Neural progenitor cell (in vitro differentiated cells): ENCODE results near the gene SNTG2.

Source experiments
- EZH2 ChIP-seq: fragments of 200-600 bp; sonication (generic); IDR thresholded peaks from 2 replicates; pipeline ENCODE4 v1.6.1; 2017; ENCODE audit warnings: antibody characterized with exemption, mild to moderate bottlenecking, moderate library complexity
- EZH2phosphoT487 ChIP-seq: fragments of 200-600 bp; sonication (generic); IDR thresholded peaks from 2 replicates; pipeline ENCODE4 v1.6.1; 2017; ENCODE audit warnings: antibody characterized with exemption
- TF ChIP-seq, protein P1 (sequence below): fragments of 200-600 bp; sonication (generic); IDR thresholded peaks from 2 replicates; pipeline ENCODE4 v1.5.1; 2017; ENCODE audit warnings: antibody characterized with exemption, mild to moderate bottlenecking

DNA sequence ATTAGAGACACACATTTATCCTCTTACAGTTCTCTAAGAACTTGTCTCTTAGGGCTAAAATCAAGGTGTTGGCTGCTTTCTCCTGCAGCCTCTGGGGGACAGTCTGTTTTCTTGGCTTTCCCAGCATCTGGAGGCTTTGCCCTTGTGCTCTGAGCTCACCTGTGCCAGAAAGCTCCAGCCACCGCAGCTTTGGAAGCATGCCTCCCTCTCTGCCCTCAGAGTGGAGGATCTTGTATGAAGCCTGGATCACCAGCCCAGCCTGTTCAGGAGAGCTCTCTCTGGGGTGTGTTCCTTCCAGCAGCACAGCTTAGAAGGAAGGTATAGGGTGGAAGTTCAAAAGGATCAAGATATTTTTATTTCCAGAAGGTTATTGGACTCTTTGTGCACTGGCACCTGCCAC lies 409.5 kb downstream of the SNTG2 start:
- no peak for TF ChIP-seq EZH2phosphoT487
- TF ChIP-seq, protein P1, sequence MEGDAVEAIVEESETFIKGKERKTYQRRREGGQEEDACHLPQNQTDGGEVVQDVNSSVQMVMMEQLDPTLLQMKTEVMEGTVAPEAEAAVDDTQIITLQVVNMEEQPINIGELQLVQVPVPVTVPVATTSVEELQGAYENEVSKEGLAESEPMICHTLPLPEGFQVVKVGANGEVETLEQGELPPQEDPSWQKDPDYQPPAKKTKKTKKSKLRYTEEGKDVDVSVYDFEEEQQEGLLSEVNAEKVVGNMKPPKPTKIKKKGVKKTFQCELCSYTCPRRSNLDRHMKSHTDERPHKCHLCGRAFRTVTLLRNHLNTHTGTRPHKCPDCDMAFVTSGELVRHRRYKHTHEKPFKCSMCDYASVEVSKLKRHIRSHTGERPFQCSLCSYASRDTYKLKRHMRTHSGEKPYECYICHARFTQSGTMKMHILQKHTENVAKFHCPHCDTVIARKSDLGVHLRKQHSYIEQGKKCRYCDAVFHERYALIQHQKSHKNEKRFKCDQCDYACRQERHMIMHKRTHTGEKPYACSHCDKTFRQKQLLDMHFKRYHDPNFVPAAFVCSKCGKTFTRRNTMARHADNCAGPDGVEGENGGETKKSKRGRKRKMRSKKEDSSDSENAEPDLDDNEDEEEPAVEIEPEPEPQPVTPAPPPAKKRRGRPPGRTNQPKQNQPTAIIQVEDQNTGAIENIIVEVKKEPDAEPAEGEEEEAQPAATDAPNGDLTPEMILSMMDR, result no peak
- no peak for TF ChIP-seq EZH2
